ENCODE results near the gene ABCD1.
"Not testable (repeated sequence)": the region's sequence is repeated elsewhere in the genome, so short reads cannot be mapped to it uniquely, and the experiment has no call there.

The ABCD1 gene

GRCh38 chrX:153697924-153698865 lies 26.5 kb upstream of the ABCD1 start:
- peaks cover 4% of the 10 kb centered on the region for H3K36me3 ChIP-seq (ENCODE audit: control insufficient read depth, insufficient read depth, low read length)
- no peak overlapping the region for H3K4me3 ChIP-seq (replicated peaks; ENCODE audit: low read depth, low read length)
- H3K27me3 ChIP-seq (replicated peaks; ENCODE audit: control insufficient read depth, insufficient read depth, low read length), result no peaks in the 10 kb centered on the region
- no peak for DNase-seq (ENCODE audit: extremely low read depth, insufficient read length)
- no peak for TF ChIP-seq CTCF (IDR thresholded peaks at IDR 0.05; ENCODE audit: insufficient read depth, low read length, poor library complexity, severe bottlenecking)

DNA sequence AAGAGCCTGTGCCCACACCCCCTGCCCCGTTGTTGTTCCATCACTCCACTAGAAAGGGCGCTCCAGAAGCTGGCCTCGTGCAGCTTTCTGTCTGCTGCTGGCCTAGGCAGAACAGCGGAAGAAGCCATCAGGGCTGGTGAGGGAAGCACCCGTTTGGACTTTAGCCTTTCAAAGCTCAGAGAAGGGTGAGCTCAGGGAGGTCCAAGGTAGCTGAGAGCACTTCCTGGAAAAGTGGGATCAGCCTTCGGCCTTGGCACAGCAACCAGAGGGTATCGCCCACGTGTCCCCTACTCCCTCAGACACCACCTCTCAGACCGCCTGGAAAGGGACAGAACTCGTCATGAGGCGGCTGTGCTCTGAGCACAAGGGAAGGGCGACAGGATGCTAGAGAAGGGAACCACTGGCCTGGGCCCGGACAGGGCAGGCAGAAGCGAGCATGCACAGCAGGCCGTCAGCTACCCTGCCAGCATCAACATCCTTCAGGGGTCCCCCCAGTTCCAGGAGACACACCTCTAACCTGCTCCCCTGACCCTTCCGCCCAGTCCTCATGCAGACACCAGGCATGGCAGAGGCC lies 25.4 kb upstream of the ABCD1 start:
- H3K4me3 ChIP-seq (replicated peaks; ENCODE audit: low read depth, low read length); H3K27me3 ChIP-seq (replicated peaks; ENCODE audit: control insufficient read depth, insufficient read depth, low read length); H3K36me3 ChIP-seq (ENCODE audit: control insufficient read depth, insufficient read depth, low read length); DNase-seq (ENCODE audit: extremely low read depth, insufficient read length): not testable (repeated sequence)

- not testable (repeated sequence) for H3K36me3 ChIP-seq (ENCODE audit: control insufficient read depth, insufficient read depth, low read length); H3K27me3 ChIP-seq (replicated peaks; ENCODE audit: control insufficient read depth, insufficient read depth, low read length); H3K4me3 ChIP-seq (replicated peaks; ENCODE audit: low read depth, low read length); DNase-seq (ENCODE audit: extremely low read depth, insufficient read length)
These were observed 24.8 kb upstream of the ABCD1 start for GRCh38 chrX:153699784-153700371.

DNA sequence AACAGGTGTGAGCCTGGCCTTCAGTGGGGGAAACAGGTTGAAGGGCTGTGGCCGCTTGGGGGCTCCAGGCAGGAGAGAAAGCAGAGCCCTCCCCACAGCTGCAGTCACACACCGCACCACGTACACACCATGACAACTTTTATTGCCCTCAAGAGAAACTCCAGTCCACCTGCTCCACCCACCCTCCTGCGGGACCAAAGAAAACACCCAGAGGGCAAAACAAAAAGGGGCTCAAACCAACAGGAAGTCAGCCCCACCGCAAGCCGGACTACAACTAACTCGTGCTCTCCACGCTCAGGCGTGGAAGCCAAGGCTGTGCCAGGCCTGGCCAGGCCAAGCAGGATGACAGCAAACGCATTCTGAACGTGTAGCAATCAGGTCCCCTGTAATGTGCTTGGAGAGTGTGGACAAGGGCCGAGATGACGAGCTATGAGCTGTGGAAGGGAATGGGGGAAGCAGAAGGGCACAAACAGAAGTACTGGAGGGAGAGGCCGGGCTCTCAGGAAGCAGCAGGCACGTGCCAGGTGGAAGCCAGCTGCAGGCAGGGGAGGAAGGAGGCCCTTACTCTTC lies 24.2 kb upstream of the ABCD1 start:
- Histone ChIP-seq H3K36me3 (ENCODE audit: control insufficient read depth, insufficient read depth, low read length) (peaks cover 4% of the 10 kb centered on the region), H3K27me3 (replicated peaks; ENCODE audit: control insufficient read depth, insufficient read depth, low read length) (no peaks in the 10 kb centered on the region), H3K4me3 (replicated peaks; ENCODE audit: low read depth, low read length) (no peak overlapping the region)
- DNase-seq (ENCODE audit: extremely low read depth, insufficient read length), result no peak
- TF ChIP-seq CTCF (IDR thresholded peaks at IDR 0.05; ENCODE audit: insufficient read depth, low read length, poor library complexity, severe bottlenecking), result no peak

- DNase-seq (ENCODE audit: extremely low read depth, insufficient read length), result no peak
- Histone ChIP-seq H3K27me3 (replicated peaks; ENCODE audit: control insufficient read depth, insufficient read depth, low read length) (no peaks in the 10 kb centered on the region), H3K4me3 (replicated peaks; ENCODE audit: low read depth, low read length) (no peak overlapping the region), H3K36me3 (ENCODE audit: control insufficient read depth, insufficient read depth, low read length) (peaks cover 4% of the 10 kb centered on the region)
- TF ChIP-seq CTCF (IDR thresholded peaks at IDR 0.05; ENCODE audit: insufficient read depth, low read length, poor library complexity, severe bottlenecking), result no peak
These were observed 23.7 kb upstream of the ABCD1 start for GRCh38 chrX:153700967-153701366.

- no peaks in the 10 kb centered on the region for H3K27me3 ChIP-seq (replicated peaks; ENCODE audit: control insufficient read depth, insufficient read depth, low read length)
- DNase-seq (ENCODE audit: extremely low read depth, insufficient read length), result no peak
- no peak for TF ChIP-seq CTCF (IDR thresholded peaks at IDR 0.05; ENCODE audit: insufficient read depth, low read length, poor library complexity, severe bottlenecking)
- peaks cover 4% of the 10 kb centered on the region for H3K36me3 ChIP-seq (ENCODE audit: control insufficient read depth, insufficient read depth, low read length)
- no peak overlapping the region for H3K4me3 ChIP-seq (replicated peaks; ENCODE audit: low read depth, low read length)
These were observed 22.9 kb upstream of the ABCD1 start for GRCh38 chrX:153701706-153702105.
